Vagina (tissue), 2 donors: Measurements from ENCODE around the gene SOX12. TPM values are rescaled to one million over a fixed set of nuclear protein-coding genes. Genes with fewer than 3 reads are reported as not detected.
"Not testable (repeated sequence)": the region's sequence is repeated elsewhere in the genome, so short reads cannot be mapped to it uniquely, and the experiment has no call there.

ENCODE experiments used
- DNase-seq, 2 donors: peaks; one replicate each; pipeline ENCODE4 v3.0.0-alpha.2; 2017; ENCODE audit errors: extremely low spot score in 2 of 2
- H3K27ac ChIP-seq: fragments of 200-600 bp; sonication (generic); one replicate; pipeline ENCODE4 v1.5.1; 2019
- H3K27me3 ChIP-seq: fragments of 200-600 bp; sonication (generic); one replicate; pipeline ENCODE4 v1.5.1; 2019
- H3K36me3 ChIP-seq, 2 donors: fragments of 200-600 bp; sonication (generic); one replicate each; pipeline ENCODE4 v1.5.1; 2017 to 2019
- H3K4me1 ChIP-seq: fragments of 200-600 bp; sonication (generic); one replicate; pipeline ENCODE4 v1.5.1; 2019
- H3K4me3 ChIP-seq, 2 donors: fragments of 200-600 bp; sonication (generic); 1 replicate in 1 of 2; 2 replicates in 1 of 2; pipeline ENCODE4 v1.5.1; 2016 to 2019
- H3K9me3 ChIP-seq: fragments of 200-600 bp; sonication (generic); one replicate; pipeline ENCODE4 v1.5.1; 2019
- CTCF ChIP-seq, 3 experiments: fragments of 450-650 bp in 2 of 3; fragments of 200-600 bp in 1 of 3; sonication (generic) in 1 of 3; IDR thresholded peaks; one replicate each; pipeline ENCODE4 v1.5.1; 2017 to 2019; ENCODE audit warnings: antibody characterized with exemption in 3 of 3, mild to moderate bottlenecking in 2 of 3, moderate library complexity in 2 of 3
- POLR2A ChIP-seq, 2 donors: fragments of 450-650 bp; IDR thresholded peaks; one replicate each; pipeline ENCODE4 v1.6.1; 2017; ENCODE audit warnings: antibody characterized with exemption in 2 of 2, mild to moderate bottlenecking in 2 of 2, moderate library complexity in 2 of 2
- POLR2AphosphoS5 ChIP-seq, 2 donors: sonication (generic); formaldehyde crosslinking; IDR thresholded peaks; one replicate each; pipeline ENCODE4 v1.9.0; 2017; ENCODE audit warnings: antibody characterized with exemption in 2 of 2, mild to moderate bottlenecking in 2 of 2, low read depth in 1 of 2; ENCODE audit not compliant: insufficient read depth in 1 of 2
- intact Hi-C: fragments of 100-400 bp; cut with DNase I; formaldehyde crosslinking; loops from one replicate; pipeline ENCODE4 v1.15.1; 2023
- total RNA-seq: library from RNA; depleted of rRNA; stranded (reverse); fragments of >200 nt; gene quantifications from one replicate; pipeline ENCODE4 v1.2.3, GENCODE V29; 2016

SOX12 gene
- total RNA-seq, 1 donor from 2014 or later = 4.4 TPM

GRCh38 chr20:370977-371754, 45.8 kb downstream of the SOX12 start:
- Histone ChIP-seq H3K36me3 (no peaks in the 10 kb centered on the region), H3K4me1 (peaks cover 18% of the 10 kb centered on the region), H3K9me3 (no peaks in the 10 kb centered on the region), H3K4me3 (no peak overlapping the region), H3K27ac (no peak overlapping the region), H3K27me3 (no peaks in the 10 kb centered on the region)
- no peak for TF ChIP-seq POLR2A (IDR thresholded peaks at IDR 0.05)
- TF ChIP-seq POLR2AphosphoS5 (IDR thresholded peaks at IDR 0.05; ENCODE audit: insufficient read depth in 1 of 2, low read depth in 1 of 2) = no peak
- TF ChIP-seq CTCF (IDR thresholded peaks at IDR 0.05) = no peak
- intact Hi-C loops = no loop called here
- no peak for DNase-seq

- no peaks in the 10 kb centered on the region for H3K27me3 ChIP-seq
- intact Hi-C loops = no loop called here
- H3K4me1 ChIP-seq = peaks cover 18% of the 10 kb centered on the region
- no peak overlapping the region for H3K4me3 ChIP-seq
- DNase-seq = no peak
- H3K9me3 ChIP-seq = no peaks in the 10 kb centered on the region
- peak; percentile 35 to 47 for TF ChIP-seq POLR2AphosphoS5 (IDR thresholded peaks at IDR 0.05; ENCODE audit: insufficient read depth in 1 of 2, low read depth in 1 of 2)
- TF ChIP-seq POLR2A (IDR thresholded peaks at IDR 0.05) = no peak
- TF ChIP-seq CTCF (IDR thresholded peaks at IDR 0.05) = no peak
- H3K27ac ChIP-seq = no peak overlapping the region
- H3K36me3 ChIP-seq = no peaks in the 10 kb centered on the region
These were observed 46.6 kb downstream of the SOX12 start for GRCh38 chr20:371755-372542.

- H3K9me3 ChIP-seq, H3K36me3 ChIP-seq, H3K27ac ChIP-seq, intact Hi-C loops, DNase-seq, H3K4me3 ChIP-seq, H3K27me3 ChIP-seq: not testable (repeated sequence)
- peaks cover 18% of the 10 kb centered on the region for H3K4me1 ChIP-seq
These were observed 47.3 kb downstream of the SOX12 start for GRCh38 chr20:372543-373082.

GRCh38 chr20:373171-373890, 48.0 kb downstream of the SOX12 start:
- peaks cover 18% of the 10 kb centered on the region for H3K4me1 ChIP-seq
- no peaks in the 10 kb centered on the region for H3K9me3 ChIP-seq
- intact Hi-C loops = no loop called here
- H3K27ac ChIP-seq = no peak overlapping the region
- no peak for TF ChIP-seq CTCF (IDR thresholded peaks at IDR 0.05)
- TF ChIP-seq POLR2AphosphoS5 (IDR thresholded peaks at IDR 0.05; ENCODE audit: insufficient read depth in 1 of 2, low read depth in 1 of 2) = no peak
- no peak for TF ChIP-seq POLR2A (IDR thresholded peaks at IDR 0.05)
- H3K4me3 ChIP-seq = no peak overlapping the region
- no peak for DNase-seq
- H3K27me3 ChIP-seq = no peaks in the 10 kb centered on the region
- no peaks in the 10 kb centered on the region for H3K36me3 ChIP-seq

- DNase-seq = no peak
- H3K36me3 ChIP-seq = no peaks in the 10 kb centered on the region
- TF ChIP-seq POLR2A (IDR thresholded peaks at IDR 0.05) (no peak), CTCF (IDR thresholded peaks at IDR 0.05) (no peak), POLR2AphosphoS5 (IDR thresholded peaks at IDR 0.05; ENCODE audit: insufficient read depth in 1 of 2, low read depth in 1 of 2) (no peak)
- H3K27ac ChIP-seq = no peak overlapping the region
- H3K27me3 ChIP-seq = no peaks in the 10 kb centered on the region
- no peaks in the 10 kb centered on the region for H3K9me3 ChIP-seq
- intact Hi-C loops = no loop called here
- H3K4me3 ChIP-seq = no peak overlapping the region
- H3K4me1 ChIP-seq = peaks cover 18% of the 10 kb centered on the region
These were observed 50.0 kb downstream of the SOX12 start for GRCh38 chr20:375265-375889.
